ENCODE results near the gene SLC36A3.

The SLC36A3 gene

DNA sequence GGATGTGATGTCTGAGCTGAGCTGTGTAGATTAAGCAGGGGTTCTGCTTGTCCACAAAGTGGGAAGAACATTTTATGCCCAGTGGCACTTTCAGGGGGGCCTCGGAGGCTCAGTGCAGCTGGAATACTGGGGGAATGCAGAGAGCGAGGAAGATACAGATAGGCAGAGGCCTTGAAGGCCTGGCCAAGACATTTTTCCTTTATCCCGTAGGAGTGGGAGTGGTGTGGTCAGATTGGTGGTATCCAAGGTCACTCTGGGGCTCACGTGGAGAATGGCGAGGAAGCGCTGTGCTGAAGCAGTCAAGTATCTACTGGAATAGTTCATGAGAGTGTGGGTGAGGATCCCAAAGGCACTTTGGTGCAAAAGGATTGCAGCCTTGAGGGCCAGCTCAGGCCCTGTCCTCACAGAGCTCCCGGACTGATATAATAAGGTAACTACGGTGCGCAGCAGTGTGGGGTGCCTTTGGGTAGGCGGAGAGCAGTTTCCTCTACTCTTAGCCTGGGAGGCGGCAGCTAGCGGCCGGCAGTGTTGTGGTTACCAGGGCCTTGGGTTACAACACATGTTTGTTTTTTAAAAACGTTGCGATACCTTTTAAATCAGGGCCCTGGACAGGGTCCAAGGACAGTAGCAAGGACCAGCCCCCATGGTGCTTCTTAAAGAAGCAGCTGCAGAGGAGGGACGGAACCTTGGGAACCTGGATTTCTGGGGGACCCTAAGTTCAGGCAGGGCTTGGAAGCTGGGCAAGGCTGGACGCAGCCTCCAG, 68.9 kb downstream of the SLC36A3 start:
- Histone ChIP-seq H3K27me3 (ENCODE audit: control insufficient read depth, insufficient read depth, low read length) (no peaks in the 10 kb centered on the region), H3K4me3 (ENCODE audit: low read length) (no peak overlapping the region), H3K36me3 (ENCODE audit: control insufficient read depth, low read depth, low read length) (no peaks in the 10 kb centered on the region), H3K9me3 (ENCODE audit: control insufficient read depth, low read depth, low read length) (no peaks in the 10 kb centered on the region), H3K4me1 (ENCODE audit: control insufficient read depth, low read depth, low read length) (peaks cover 10% of the 10 kb centered on the region), H3K9ac (ENCODE audit: low read length) (no peak overlapping the region), H3K27ac (ENCODE audit: low read length) (no peak overlapping the region)

DNA sequence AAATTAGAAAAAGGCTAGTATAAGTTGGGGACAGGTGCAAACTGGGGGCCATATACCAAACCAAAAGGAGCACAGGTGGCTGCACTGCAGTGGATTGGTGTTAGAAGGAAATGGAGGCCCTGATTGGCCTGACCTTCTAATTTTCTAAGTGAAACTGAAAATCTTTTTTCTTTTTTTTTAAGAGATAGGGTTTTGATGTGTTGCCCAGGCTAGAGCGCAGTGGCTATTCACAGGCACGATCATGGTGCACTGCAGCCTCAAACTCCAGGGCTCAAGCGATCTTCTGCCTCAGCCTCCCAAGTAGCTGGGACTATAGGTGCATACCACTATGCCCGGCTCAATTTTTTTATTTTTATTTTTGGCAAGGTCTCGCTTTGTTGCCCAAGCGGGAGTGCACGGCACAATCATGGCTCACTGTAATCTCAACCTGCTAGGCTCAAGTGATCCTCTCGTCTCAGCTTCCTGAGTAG, 69.9 kb downstream of the SLC36A3 start:
- H3K9me3 ChIP-seq (ENCODE audit: control insufficient read depth, low read depth, low read length): no peaks in the 10 kb centered on the region
- H3K9ac ChIP-seq (ENCODE audit: low read length): no peak overlapping the region
- H3K36me3 ChIP-seq (ENCODE audit: control insufficient read depth, low read depth, low read length): no peaks in the 10 kb centered on the region
- no peak overlapping the region for H3K4me3 ChIP-seq (ENCODE audit: low read length)
- no peak overlapping the region for H3K27ac ChIP-seq (ENCODE audit: low read length)
- no peaks in the 10 kb centered on the region for H3K27me3 ChIP-seq (ENCODE audit: control insufficient read depth, insufficient read depth, low read length)
- peaks cover 6% of the 10 kb centered on the region for H3K4me1 ChIP-seq (ENCODE audit: control insufficient read depth, low read depth, low read length)

DNA sequence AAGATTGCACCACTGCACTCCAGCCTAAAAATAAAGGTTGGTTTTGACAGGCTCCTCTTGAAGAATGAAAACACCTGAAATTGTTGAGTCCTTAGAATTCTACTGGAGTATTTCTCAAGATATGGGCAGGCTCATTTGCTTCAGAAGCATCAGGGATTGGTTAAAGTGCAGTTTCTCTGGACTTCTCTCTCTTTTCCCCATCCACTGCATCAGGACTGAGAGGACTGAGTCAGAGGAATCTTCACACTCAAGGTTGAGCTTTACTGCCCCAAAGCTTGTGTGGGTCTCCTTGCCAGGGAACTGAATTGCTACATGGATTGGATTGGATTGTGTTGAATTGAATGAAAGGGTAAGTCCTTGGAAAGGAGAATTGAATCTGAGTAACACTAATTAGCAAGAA, 72.2 kb downstream of the SLC36A3 start:
- no peaks in the 10 kb centered on the region for H3K27me3 ChIP-seq (ENCODE audit: control insufficient read depth, insufficient read depth, low read length)
- H3K27ac ChIP-seq (ENCODE audit: low read length): no peak overlapping the region
- no peak overlapping the region for H3K9ac ChIP-seq (ENCODE audit: low read length)
- H3K4me1 ChIP-seq (ENCODE audit: control insufficient read depth, low read depth, low read length): no peaks in the 10 kb centered on the region
- H3K4me3 ChIP-seq (ENCODE audit: low read length): no peak overlapping the region
- H3K36me3 ChIP-seq (ENCODE audit: control insufficient read depth, low read depth, low read length): no peaks in the 10 kb centered on the region
- H3K9me3 ChIP-seq (ENCODE audit: control insufficient read depth, low read depth, low read length): no peaks in the 10 kb centered on the region

DNA sequence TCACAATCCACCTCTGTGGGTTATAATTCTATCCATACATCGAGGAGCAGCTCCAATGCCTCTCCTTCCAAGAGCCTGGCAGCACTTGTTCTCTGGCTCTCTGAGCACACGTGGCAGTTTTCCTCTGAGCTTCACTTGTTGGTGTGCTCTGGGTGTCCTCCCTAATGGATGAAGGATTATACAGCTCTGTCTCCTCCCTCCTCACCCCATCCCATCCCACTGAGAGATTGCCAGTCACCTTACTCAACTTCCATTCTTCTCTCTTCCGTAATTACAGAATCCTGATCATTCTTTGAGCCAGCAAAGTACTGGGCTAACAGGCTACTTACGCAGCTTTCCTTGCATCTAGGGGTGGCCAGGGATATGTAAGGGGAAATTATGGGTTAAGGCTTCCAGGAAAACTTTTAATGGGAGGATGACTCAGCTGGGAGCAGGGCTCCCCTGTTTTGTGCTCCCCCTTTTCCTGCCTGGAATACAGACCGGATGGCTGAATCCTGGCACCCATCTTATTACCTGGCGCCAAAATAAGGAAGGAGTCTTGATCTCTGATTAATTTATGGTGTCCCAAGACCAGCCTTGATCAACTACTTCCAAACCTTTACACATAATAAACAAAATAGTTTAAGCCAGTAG, 73.4 kb downstream of the SLC36A3 start:
- Histone ChIP-seq H3K9ac (ENCODE audit: low read length) (no peak overlapping the region), H3K27ac (ENCODE audit: low read length) (no peak overlapping the region), H3K9me3 (ENCODE audit: control insufficient read depth, low read depth, low read length) (no peaks in the 10 kb centered on the region), H3K27me3 (ENCODE audit: control insufficient read depth, insufficient read depth, low read length) (no peaks in the 10 kb centered on the region), H3K4me1 (ENCODE audit: control insufficient read depth, low read depth, low read length) (peaks cover 8% of the 10 kb centered on the region), H3K4me3 (ENCODE audit: low read length) (no peak overlapping the region), H3K36me3 (ENCODE audit: control insufficient read depth, low read depth, low read length) (no peaks in the 10 kb centered on the region)

DNA sequence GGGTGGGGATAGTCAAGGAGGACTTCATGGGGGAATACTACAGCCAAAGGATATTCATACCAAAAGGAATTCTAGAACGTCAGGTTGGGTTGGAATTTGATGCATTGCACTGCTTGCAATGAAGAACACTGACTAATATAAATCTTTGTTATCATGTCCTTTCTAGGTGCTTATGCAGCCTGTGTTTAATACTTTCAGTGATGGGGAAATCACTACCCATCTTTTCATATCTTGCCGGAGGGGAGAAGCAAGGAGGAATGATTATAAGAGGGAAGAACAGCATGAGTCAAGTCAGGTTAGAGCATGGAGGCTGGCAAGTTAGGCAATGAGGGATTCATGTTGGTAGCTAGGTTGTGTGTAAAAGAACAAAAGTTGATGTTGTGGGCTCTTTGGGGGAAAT, 74.6 kb downstream of the SLC36A3 start:
- Histone ChIP-seq H3K4me1 (ENCODE audit: control insufficient read depth, low read depth, low read length) (peaks cover 9% of the 10 kb centered on the region), H3K27ac (ENCODE audit: low read length) (no peak overlapping the region), H3K36me3 (ENCODE audit: control insufficient read depth, low read depth, low read length) (no peaks in the 10 kb centered on the region), H3K27me3 (ENCODE audit: control insufficient read depth, insufficient read depth, low read length) (no peaks in the 10 kb centered on the region), H3K4me3 (ENCODE audit: low read length) (no peak overlapping the region), H3K9me3 (ENCODE audit: control insufficient read depth, low read depth, low read length) (no peaks in the 10 kb centered on the region), H3K9ac (ENCODE audit: low read length) (no peak overlapping the region)

DNA sequence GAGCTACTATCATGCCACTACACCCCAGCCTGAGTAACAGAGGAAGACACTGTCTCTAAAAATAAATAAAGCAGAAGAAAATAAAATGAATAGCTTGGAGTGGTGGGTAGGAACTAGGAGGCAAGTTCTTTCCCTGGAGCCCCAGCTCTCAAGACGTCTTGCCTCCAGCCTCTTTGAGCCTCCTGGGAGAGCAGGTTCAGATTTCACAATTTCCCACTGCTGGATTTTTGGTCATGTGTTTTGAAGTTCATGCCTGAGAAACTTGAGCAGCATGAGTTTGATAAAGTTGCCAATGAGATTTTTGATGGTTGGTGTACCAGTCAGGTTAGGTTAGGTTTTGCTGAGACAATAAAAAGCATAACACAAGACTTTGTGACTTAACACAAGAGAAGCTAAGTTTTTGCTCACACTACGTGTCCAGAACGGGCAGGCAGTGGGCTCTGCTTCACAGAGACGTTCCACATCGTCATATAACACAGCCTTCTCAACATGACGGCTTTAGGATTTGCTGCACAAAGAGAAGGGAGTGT, 75.6 kb downstream of the SLC36A3 start:
- peaks cover 7% of the 10 kb centered on the region for H3K27me3 ChIP-seq (ENCODE audit: control insufficient read depth, insufficient read depth, low read length)
- H3K27ac ChIP-seq (ENCODE audit: low read length): no peak overlapping the region
- peaks cover 9% of the 10 kb centered on the region for H3K4me1 ChIP-seq (ENCODE audit: control insufficient read depth, low read depth, low read length)

More for the DNA sequence above, 75.6 kb downstream of the SLC36A3 start:
- H3K36me3 ChIP-seq (ENCODE audit: control insufficient read depth, low read depth, low read length): no peaks in the 10 kb centered on the region
- no peaks in the 10 kb centered on the region for H3K9me3 ChIP-seq (ENCODE audit: control insufficient read depth, low read depth, low read length)
- no peak overlapping the region for H3K9ac ChIP-seq (ENCODE audit: low read length)
- H3K4me3 ChIP-seq (ENCODE audit: low read length): no peak overlapping the region
